Mammary epithelial cell (primary cell): ENCODE measurements around the gene SRM.

Experiments
- CTCF ChIP-seq, 2 donors: IDR thresholded peaks in 1 of 2; conservative IDR thresholded peaks in 1 of 2; 2 replicates each; pipeline ENCODE4 v1.5.1; 2011 to 2012; ENCODE audit warnings: inconsistent platforms in 2 of 2, low read length in 2 of 2, mild to moderate bottlenecking in 2 of 2, control low read depth in 1 of 2, low read depth in 1 of 2; ENCODE audit not compliant: insufficient read depth in 1 of 2; ENCODE audit errors: extremely low read depth in 1 of 2
- EZH2 ChIP-seq: IDR thresholded peaks from 2 replicates; pipeline ENCODE4 v1.6.1; 2012; ENCODE audit warnings: low read length, inconsistent platforms, borderline replicate concordance

DNA sequence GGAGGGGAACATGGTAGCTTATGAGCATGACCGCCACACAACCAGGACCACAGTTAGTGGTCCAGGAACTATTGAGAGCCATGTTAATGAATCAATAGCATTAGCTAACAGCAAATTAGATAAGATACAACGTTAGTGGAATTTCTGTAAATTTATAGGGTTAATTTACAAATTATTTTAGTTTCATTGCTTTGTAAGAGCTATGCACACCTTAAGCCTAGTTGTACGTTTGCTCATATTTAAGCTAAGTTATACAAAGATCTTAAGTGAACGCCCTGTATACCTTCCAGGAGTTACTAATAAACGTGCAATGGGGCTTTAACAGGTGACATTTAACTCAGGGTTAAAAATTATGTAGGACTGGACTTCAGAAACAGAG, 39.1 kb upstream of the SRM start:
- no peak for TF ChIP-seq CTCF (conservative IDR thresholded peaks at IDR 0.05 in 1 of 2, IDR thresholded peaks at IDR 0.05 in 1 of 2; ENCODE audit: extremely low read depth in 1 of 2, insufficient read depth in 1 of 2, low read depth in 1 of 2, low read length in 2 of 2)
- TF ChIP-seq EZH2: no peak
